Smooth muscle cell (in vitro differentiated cells): ENCODE results near the gene GAREM1. TPM values are rescaled to one million over a fixed set of nuclear protein-coding genes. Genes with fewer than 3 reads are reported as not detected.

Source experiments
- DNase-seq: peaks from one replicate; lab custom pipeline; 2025; ENCODE audit not compliant: unreplicated experiment; lab: John Stamatoyannopoulos, UW
- H2AFZ ChIP-seq: fragments of 200-600 bp; sonication (generic); 2 replicates; pipeline ENCODE4 v1.6.0; 2016; ENCODE audit warnings: antibody characterized with exemption, low read depth, mild to moderate bottlenecking
- H3F3A ChIP-seq: fragments of 200-600 bp; sonication (generic); 2 replicates; pipeline ENCODE4 v1.6.0; 2017; ENCODE audit warnings: antibody characterized with exemption, low read depth
- H3K27ac ChIP-seq: fragments of 200-600 bp; sonication (generic); 2 replicates; pipeline ENCODE4 v1.5.1; 2016; ENCODE audit warnings: low read depth, mild to moderate bottlenecking
- H3K27me3 ChIP-seq: fragments of 200-600 bp; sonication (generic); 2 replicates; pipeline ENCODE4 v1.6.1; 2016; ENCODE audit warnings: low read depth, mild to moderate bottlenecking
- H3K36me3 ChIP-seq: fragments of 200-600 bp; sonication (generic); 2 replicates; pipeline ENCODE4 v1.5.1; 2016; ENCODE audit warnings: low read depth
- H3K4me1 ChIP-seq: fragments of 200-600 bp; sonication (generic); 2 replicates; pipeline ENCODE4 v1.5.1; 2016; ENCODE audit warnings: low read depth
- H3K4me2 ChIP-seq: fragments of 200-600 bp; sonication (generic); 2 replicates; pipeline ENCODE4 v1.6.0; 2016; ENCODE audit warnings: mild to moderate bottlenecking
- H3K4me3 ChIP-seq: fragments of 200-600 bp; sonication (generic); 2 replicates; pipeline ENCODE4 v1.5.1; 2016; ENCODE audit warnings: mild to moderate bottlenecking
- H3K79me2 ChIP-seq: fragments of 200-600 bp; sonication (generic); 2 replicates; pipeline ENCODE4 v1.6.0; 2016; ENCODE audit warnings: low read depth, mild to moderate bottlenecking
- H3K9ac ChIP-seq: fragments of 200-600 bp; sonication (generic); 2 replicates; pipeline ENCODE4 v1.6.0; 2016; ENCODE audit warnings: low read depth
- H3K9me3 ChIP-seq: fragments of 200-600 bp; sonication (generic); replicated peaks from 2 replicates; pipeline ENCODE4 v1.5.1; 2016; ENCODE audit warnings: low read depth
- H4K20me1 ChIP-seq: fragments of 200-600 bp; sonication (generic); 2 replicates; pipeline ENCODE4 v1.6.0; 2016; ENCODE audit warnings: low read depth
- WGBS: methylation state at CpG from one replicate; pipeline ENCODE4 v1.1.7; 2016; ENCODE audit warnings: low lambda C conversion rate; 5-methylcytosine and 5-hydroxymethylcytosine counted together
- polyA plus RNA-seq: library from polyadenylated mRNA; unstranded; fragments of >200 nt; fragmentation: Nextera tagmentation; extraction: Ambion mirVana; gene quantifications from 2 replicates; pipeline ENCODE4 v1.2.1, GENCODE V29; 2016
- total RNA-seq: library from RNA; depleted of rRNA; stranded (reverse); fragments of >200 nt; gene quantifications from 2 replicates; pipeline ENCODE4 v1.2.3, GENCODE V29; 2014
- TF ChIP-seq, protein P1 (sequence below): fragments of 200-600 bp; sonication (generic); IDR thresholded peaks from 2 replicates; pipeline ENCODE4 v1.5.1; 2017; ENCODE audit warnings: borderline replicate concordance, mild to moderate bottlenecking, antibody characterized with exemption; ENCODE audit not compliant: insufficient read depth, poor library complexity, severe bottlenecking

The GAREM1 gene
- total and polyA plus RNA-seq, 2 experiments from 2014 or later, result 0.33 to 13.4 TPM

DNA sequence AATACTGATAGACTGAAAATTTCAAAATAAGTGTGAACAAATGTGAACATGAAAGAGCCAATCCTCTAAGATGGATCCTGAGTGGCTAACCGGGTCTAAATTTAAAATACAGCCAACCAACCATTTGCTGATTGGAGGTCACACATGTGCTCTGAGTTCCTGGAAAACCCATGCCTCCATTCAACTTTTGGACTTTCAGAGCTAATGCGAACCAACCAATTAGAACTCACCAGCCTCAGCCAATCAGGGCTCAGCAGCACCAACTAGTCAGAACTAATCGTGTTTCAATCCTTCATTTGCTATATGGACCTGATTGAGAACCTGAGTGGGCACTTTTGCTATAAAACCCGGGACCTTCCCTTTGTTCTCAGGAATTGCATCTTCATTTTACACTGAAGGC, 169.3 kb downstream of the GAREM1 start:
- Histone ChIP-seq H3K27me3 (no peaks in the 10 kb centered on the region), H3K9ac (peak overlapping the region; percentile 1), H3K4me3 (no peak overlapping the region), H3K4me2 (no peak overlapping the region), H3K4me1 (no peaks in the 10 kb centered on the region), H2AFZ (no peak overlapping the region), H4K20me1 (no peaks in the 10 kb centered on the region), H3K9me3 (no peaks in the 10 kb centered on the region), H3K36me3 (no peaks in the 10 kb centered on the region), H3K79me2 (no peaks in the 10 kb centered on the region), H3F3A (no peaks in the 10 kb centered on the region), H3K27ac (peak overlapping the region; percentile 84)
- TF ChIP-seq, protein P1, sequence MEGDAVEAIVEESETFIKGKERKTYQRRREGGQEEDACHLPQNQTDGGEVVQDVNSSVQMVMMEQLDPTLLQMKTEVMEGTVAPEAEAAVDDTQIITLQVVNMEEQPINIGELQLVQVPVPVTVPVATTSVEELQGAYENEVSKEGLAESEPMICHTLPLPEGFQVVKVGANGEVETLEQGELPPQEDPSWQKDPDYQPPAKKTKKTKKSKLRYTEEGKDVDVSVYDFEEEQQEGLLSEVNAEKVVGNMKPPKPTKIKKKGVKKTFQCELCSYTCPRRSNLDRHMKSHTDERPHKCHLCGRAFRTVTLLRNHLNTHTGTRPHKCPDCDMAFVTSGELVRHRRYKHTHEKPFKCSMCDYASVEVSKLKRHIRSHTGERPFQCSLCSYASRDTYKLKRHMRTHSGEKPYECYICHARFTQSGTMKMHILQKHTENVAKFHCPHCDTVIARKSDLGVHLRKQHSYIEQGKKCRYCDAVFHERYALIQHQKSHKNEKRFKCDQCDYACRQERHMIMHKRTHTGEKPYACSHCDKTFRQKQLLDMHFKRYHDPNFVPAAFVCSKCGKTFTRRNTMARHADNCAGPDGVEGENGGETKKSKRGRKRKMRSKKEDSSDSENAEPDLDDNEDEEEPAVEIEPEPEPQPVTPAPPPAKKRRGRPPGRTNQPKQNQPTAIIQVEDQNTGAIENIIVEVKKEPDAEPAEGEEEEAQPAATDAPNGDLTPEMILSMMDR, result no peak
- WGBS, result 92% methylated on average over 4 of the region's 4 CpGs
- no peak for DNase-seq

DNA sequence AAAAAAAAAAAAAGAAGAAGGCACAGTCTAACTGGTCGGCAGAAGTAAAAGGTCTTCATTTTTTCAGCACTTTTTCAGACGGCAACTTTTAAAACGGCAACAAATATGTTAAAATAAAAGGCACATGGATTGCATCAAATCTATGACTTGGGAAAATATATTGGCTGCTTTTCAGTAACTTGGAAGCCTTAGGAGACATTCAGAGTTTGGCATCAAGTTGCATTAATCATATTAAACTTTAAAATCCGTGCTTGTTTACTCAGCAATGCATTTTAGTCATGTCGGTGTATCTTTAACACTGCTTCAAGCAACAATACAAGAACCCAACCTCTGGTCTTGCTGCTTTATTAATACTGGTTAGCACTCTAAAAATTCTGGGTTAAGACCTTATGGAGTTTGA, 169.8 kb downstream of the GAREM1 start:
- no peaks in the 10 kb centered on the region for H3K27me3 ChIP-seq
- H3K4me3 ChIP-seq, result no peak overlapping the region
- H3K9me3 ChIP-seq, result no peaks in the 10 kb centered on the region
- H3K79me2 ChIP-seq, result no peaks in the 10 kb centered on the region
- H2AFZ ChIP-seq, result no peak overlapping the region
- H3K36me3 ChIP-seq, result no peaks in the 10 kb centered on the region
- H3K27ac ChIP-seq, result no peak overlapping the region
- WGBS, result 98% methylated on average over 5 of the region's 5 CpGs
- no peak overlapping the region for H3K4me2 ChIP-seq
- no peak overlapping the region for H3K9ac ChIP-seq
- DNase-seq, result no peak
- no peaks in the 10 kb centered on the region for H3F3A ChIP-seq
- TF ChIP-seq, protein P1, result no peak
- H4K20me1 ChIP-seq, result no peaks in the 10 kb centered on the region
- no peaks in the 10 kb centered on the region for H3K4me1 ChIP-seq

DNA sequence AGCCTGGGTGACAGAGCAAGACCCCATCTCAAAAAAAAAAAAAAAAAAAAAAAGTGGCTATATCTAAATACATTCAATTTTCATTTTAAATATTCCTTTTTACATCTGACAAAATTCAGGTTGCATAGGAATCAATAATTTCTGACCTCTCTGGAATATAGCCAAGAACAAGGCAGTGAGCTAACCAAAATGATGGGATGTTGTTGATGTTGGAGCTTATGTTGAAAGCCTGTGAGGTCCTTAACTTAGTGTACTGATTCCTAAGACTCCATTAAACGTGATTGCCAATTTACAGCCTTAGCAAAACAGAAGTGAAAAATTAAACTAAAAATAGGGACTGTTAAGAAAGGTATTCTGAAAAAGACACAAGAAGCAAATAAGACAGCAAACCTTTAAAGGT, 171.2 kb downstream of the GAREM1 start:
- 83% methylated on average over 1 of the region's 1 CpG for WGBS

DNA sequence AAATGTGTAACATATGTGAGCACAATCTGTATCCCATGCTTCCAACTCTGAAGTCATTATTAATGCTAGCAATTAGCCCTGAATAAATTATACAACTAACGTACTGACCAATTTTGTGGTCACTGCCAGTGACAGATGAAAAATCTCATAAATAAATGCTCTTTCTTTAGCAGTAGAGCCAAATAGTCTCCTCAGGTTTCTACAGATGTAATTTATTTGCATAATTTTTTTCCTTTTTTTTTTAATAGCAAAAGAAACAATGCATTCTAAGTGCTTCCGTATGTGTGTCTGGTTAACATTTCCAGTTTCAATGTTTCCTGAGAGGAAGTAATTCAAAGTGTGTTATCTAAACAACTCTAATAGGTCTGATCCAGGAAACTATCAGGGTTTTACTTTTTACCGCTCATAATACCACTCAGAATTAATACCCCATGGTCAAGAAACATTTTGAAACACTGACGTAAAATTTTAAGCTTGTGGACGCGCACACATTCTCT, 172.5 kb downstream of the GAREM1 start:
- DNase-seq, result no peak
- H3K4me2 ChIP-seq, result peak overlapping the region; percentile 6
- no peaks in the 10 kb centered on the region for H3K9me3 ChIP-seq
- H3K9ac ChIP-seq, result no peak overlapping the region
- H3F3A ChIP-seq, result no peaks in the 10 kb centered on the region
- H3K4me3 ChIP-seq, result no peak overlapping the region
- 62% methylated on average over 6 of the region's 6 CpGs for WGBS
- no peaks in the 10 kb centered on the region for H4K20me1 ChIP-seq
- no peaks in the 10 kb centered on the region for H3K27me3 ChIP-seq
- H3K36me3 ChIP-seq, result no peaks in the 10 kb centered on the region
- no peaks in the 10 kb centered on the region for H3K4me1 ChIP-seq
- no peak overlapping the region for H2AFZ ChIP-seq
- no peaks in the 10 kb centered on the region for H3K79me2 ChIP-seq
- H3K27ac ChIP-seq, result no peak overlapping the region
- TF ChIP-seq, protein P1, result no peak

More for the DNA sequence above, 171.2 kb downstream of the GAREM1 start:
- Histone ChIP-seq H3K36me3 (no peaks in the 10 kb centered on the region), H3K4me1 (no peaks in the 10 kb centered on the region), H3F3A (no peaks in the 10 kb centered on the region), H3K27me3 (no peaks in the 10 kb centered on the region), H2AFZ (no peak overlapping the region), H4K20me1 (no peaks in the 10 kb centered on the region), H3K9ac (no peak overlapping the region), H3K9me3 (no peaks in the 10 kb centered on the region), H3K79me2 (no peaks in the 10 kb centered on the region), H3K4me3 (no peak overlapping the region), H3K27ac (no peak overlapping the region), H3K4me2 (no peak overlapping the region)
- TF ChIP-seq, protein P1, result no peak
- DNase-seq, result no peak
